Neuronal stem cell (in vitro differentiated cells): ENCODE measurements around the gene NUDT3.

Experiments used
- DNase-seq: peaks from one replicate; pipeline ENCODE4 v3.0.0-alpha.2; 2013; ENCODE audit warnings: low spot score
- H2AFZ ChIP-seq: one replicate; pipeline ENCODE4 v1.6.1; 2013; ENCODE audit warnings: mild to moderate bottlenecking, low read length, inconsistent platforms
- H2AK5ac ChIP-seq: 2 replicates; pipeline ENCODE4 v1.6.1; 2013; ENCODE audit warnings: low read depth, mild to moderate bottlenecking, inconsistent platforms, low read length, moderate library complexity, mixed read lengths
- H2BK120ac ChIP-seq: 2 replicates; pipeline ENCODE4 v1.6.1; 2013; ENCODE audit warnings: low read depth, mild to moderate bottlenecking, inconsistent platforms, low read length, moderate library complexity, mixed read lengths
- H2BK12ac ChIP-seq: one replicate; pipeline ENCODE4 v1.6.1; 2013; ENCODE audit warnings: low read length, inconsistent platforms
- H2BK15ac ChIP-seq: 2 replicates; pipeline ENCODE4 v1.6.1; 2013; ENCODE audit warnings: mild to moderate bottlenecking, low read length, inconsistent platforms, mixed read lengths
- H2BK5ac ChIP-seq: one replicate; pipeline ENCODE4 v1.6.1; 2013; ENCODE audit warnings: inconsistent platforms, mild to moderate bottlenecking, low read length, moderate library complexity
- H3K14ac ChIP-seq: one replicate; pipeline ENCODE4 v1.6.1; 2013; ENCODE audit warnings: low read length, inconsistent platforms
- H3K18ac ChIP-seq: 2 replicates; pipeline ENCODE4 v1.6.1; 2013; ENCODE audit warnings: low read length, inconsistent platforms
- H3K23ac ChIP-seq: 2 replicates; pipeline ENCODE4 v1.6.1; 2013; ENCODE audit warnings: low read depth, mild to moderate bottlenecking, mixed read lengths, low read length, inconsistent platforms; ENCODE audit not compliant: poor library complexity
- H3K27ac ChIP-seq: replicated peaks from 3 replicates; pipeline ENCODE4 v1.5.1; 2013; ENCODE audit warnings: low read length, inconsistent platforms
- H3K27me3 ChIP-seq, 3 experiments: 2 replicates each; pipeline ENCODE4 v1.6.1; 2013; ENCODE audit warnings: low read length in 3 of 3, mild to moderate bottlenecking in 2 of 3, inconsistent platforms in 1 of 3, low read depth in 1 of 3, mixed read lengths in 1 of 3, moderate library complexity in 1 of 3; ENCODE audit not compliant: control insufficient read depth in 3 of 3, insufficient read depth in 3 of 3
- H3K36me3 ChIP-seq, 2 donors: replicated peaks in 1 of 2; 2 replicates each; pipeline ENCODE4 v1.6.1; 2013; ENCODE audit warnings: low read length in 2 of 2; ENCODE audit not compliant: control insufficient read depth in 2 of 2, insufficient read depth in 2 of 2
- H3K4ac ChIP-seq: 2 replicates; pipeline ENCODE4 v1.6.1; 2013; ENCODE audit warnings: inconsistent platforms, mild to moderate bottlenecking, low read length, moderate library complexity
- H3K4me1 ChIP-seq, 2 donors: 1 replicate in 1 of 2; 2 replicates in 1 of 2; pipeline ENCODE4 v1.6.1; 2013; ENCODE audit warnings: low read length in 2 of 2, low read depth in 1 of 2; ENCODE audit not compliant: control insufficient read depth in 2 of 2, insufficient read depth in 1 of 2
- H3K4me2 ChIP-seq: one replicate; pipeline ENCODE4 v1.6.1; 2013; ENCODE audit warnings: mild to moderate bottlenecking, low read length, inconsistent platforms; ENCODE audit not compliant: insufficient read depth, poor library complexity, severe bottlenecking
- H3K4me3 ChIP-seq, 2 donors: 2 replicates each; pipeline ENCODE4 v1.5.1; 2013; ENCODE audit warnings: low read length in 2 of 2, mild to moderate bottlenecking in 2 of 2, inconsistent platforms in 1 of 2, moderate library complexity in 1 of 2
- H3K79me1 ChIP-seq: one replicate; pipeline ENCODE4 v1.6.1; 2013; ENCODE audit warnings: low read depth, mild to moderate bottlenecking, inconsistent platforms, low read length, moderate library complexity
- H3K9ac ChIP-seq: one replicate; pipeline ENCODE4 v1.6.1; 2013; ENCODE audit warnings: mild to moderate bottlenecking, low read depth, low read length, inconsistent platforms; ENCODE audit not compliant: poor library complexity
- H3K9me3 ChIP-seq, 2 donors: replicated peaks in 1 of 2; 2 replicates each; pipeline versions ENCODE3 to v1.6.1; 2013; ENCODE audit warnings: low read length in 2 of 2, mild to moderate bottlenecking in 2 of 2, inconsistent platforms in 1 of 2, low read depth in 1 of 2, mixed read lengths in 1 of 2, moderate library complexity in 1 of 2; ENCODE audit not compliant: control insufficient read depth in 2 of 2, insufficient read depth in 1 of 2
- H4K8ac ChIP-seq: one replicate; pipeline ENCODE4 v1.6.1; 2013; ENCODE audit warnings: low read depth, mild to moderate bottlenecking, inconsistent platforms, low read length, moderate library complexity
- H4K91ac ChIP-seq: one replicate; pipeline ENCODE4 v1.6.1; 2013; ENCODE audit warnings: low read length, low read depth, mild to moderate bottlenecking, inconsistent platforms; ENCODE audit not compliant: poor library complexity
- WGBS, 2 donors: extraction: QIAGEN DNeasy Blood & Tissue Kit; methylation state at CpG; one replicate each; pipeline ENCODE4 v1.1.7; 2013; ENCODE audit warnings: missing lambda C conversion rate in 2 of 2, mixed read lengths in 1 of 2; ENCODE audit not compliant: insufficient read length in 2 of 2, insufficient replicate concordance in 1 of 2; ENCODE audit errors: extremely low coverage in 2 of 2; 5-methylcytosine and 5-hydroxymethylcytosine counted together

Gene NUDT3

DNA sequence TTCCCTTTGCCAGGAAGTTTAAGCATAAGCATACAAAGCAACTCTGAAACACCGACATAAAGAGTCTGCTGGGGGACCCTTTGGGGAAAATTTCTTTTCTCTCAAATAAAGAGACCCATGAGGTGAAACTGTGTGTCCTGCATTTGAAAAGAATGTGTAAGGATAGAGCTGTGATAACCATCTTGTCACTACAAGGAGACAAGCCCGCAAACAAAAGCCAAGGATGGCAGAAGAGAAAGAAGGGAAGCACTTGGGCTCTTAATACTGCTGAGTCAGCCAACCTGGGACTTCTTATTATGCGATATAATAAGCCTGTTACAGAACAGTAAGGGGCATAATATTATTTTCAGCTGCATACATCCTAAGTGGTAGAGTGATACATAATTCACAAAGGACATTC is 52.5 kb downstream of the NUDT3 start:
- Histone ChIP-seq H3K4me1 (peaks cover 0 to 5% of the 10 kb centered on the region in 2 donors), H4K8ac (no peak overlapping the region), H3K4me2 (no peak overlapping the region), H3K79me1 (no peaks in the 10 kb centered on the region), H3K9ac (no peak overlapping the region), H2AFZ (no peak overlapping the region), H3K4me3 (no peak overlapping the region), H2BK12ac (no peak overlapping the region), H3K18ac (no peak overlapping the region), H3K4ac (no peak overlapping the region), H3K14ac (no peak overlapping the region), H2BK120ac (no peak overlapping the region), H2BK5ac (no peak overlapping the region), H3K23ac (no peak overlapping the region), H3K9me3 (no peaks in the 10 kb centered on the region), H4K91ac (no peak overlapping the region), H2BK15ac (no peak overlapping the region), H2AK5ac (no peak overlapping the region), H3K27ac (no peak overlapping the region), H3K27me3 (no peaks in the 10 kb centered on the region), H3K36me3 (peaks cover 0 to 34% of the 10 kb centered on the region in 2 donors)
- DNase-seq: no peak
- no CpG with 5 or more reads among the region's 3 CpGs for WGBS, 2 donors

- H3K4me3 ChIP-seq: no peak overlapping the region
- H3K9ac ChIP-seq: no peak overlapping the region
- no peak overlapping the region for H3K27ac ChIP-seq
- H3K4me2 ChIP-seq: no peak overlapping the region
- no peak overlapping the region for H2AK5ac ChIP-seq
- no peak overlapping the region for H3K4ac ChIP-seq
- peaks cover 0 to 37% of the 10 kb centered on the region in 2 donors for H3K36me3 ChIP-seq
- no peaks in the 10 kb centered on the region for H3K9me3 ChIP-seq
- no peak overlapping the region for H2BK5ac ChIP-seq
- peaks cover 0 to 5% of the 10 kb centered on the region in 2 donors for H3K4me1 ChIP-seq
- no peak overlapping the region for H3K18ac ChIP-seq
- no peak overlapping the region for H2BK120ac ChIP-seq
- H4K8ac ChIP-seq: no peak overlapping the region
- H2BK12ac ChIP-seq: no peak overlapping the region
- no peak overlapping the region for H4K91ac ChIP-seq
- no peak overlapping the region for H2AFZ ChIP-seq
- H3K27me3 ChIP-seq: no peaks in the 10 kb centered on the region
- H3K23ac ChIP-seq: no peak overlapping the region
- no peaks in the 10 kb centered on the region for H3K79me1 ChIP-seq
- no peak overlapping the region for H2BK15ac ChIP-seq
- WGBS, 2 donors: no CpG with 5 or more reads among the region's 1 CpG
- no peak for DNase-seq
- H3K14ac ChIP-seq: no peak overlapping the region
Observed at GRCh38 chr6:34339432-34339831, 53.0 kb downstream of the NUDT3 start.

- H3K23ac ChIP-seq: no peak overlapping the region
- H2AFZ ChIP-seq: no peak overlapping the region
- H4K8ac ChIP-seq: no peak overlapping the region
- no peak overlapping the region for H3K4me3 ChIP-seq
- peaks cover 0 to 5% of the 10 kb centered on the region in 2 donors for H3K4me1 ChIP-seq
- no peak overlapping the region for H2BK12ac ChIP-seq
- peaks cover 0 to 40% of the 10 kb centered on the region in 2 donors for H3K36me3 ChIP-seq
- no peak overlapping the region for H3K14ac ChIP-seq
- DNase-seq: no peak
- no peak overlapping the region for H3K27ac ChIP-seq
- no peak overlapping the region for H3K18ac ChIP-seq
- no peak overlapping the region for H3K4ac ChIP-seq
- H2BK120ac ChIP-seq: no peak overlapping the region
- H4K91ac ChIP-seq: no peak overlapping the region
- H3K79me1 ChIP-seq: no peaks in the 10 kb centered on the region
- H2AK5ac ChIP-seq: no peak overlapping the region
- no peak overlapping the region for H3K9ac ChIP-seq
- no CpG with 5 or more reads among the region's 1 CpG for WGBS, 2 donors
- no peaks in the 10 kb centered on the region for H3K9me3 ChIP-seq
- no peak overlapping the region for H3K4me2 ChIP-seq
- H2BK15ac ChIP-seq: no peak overlapping the region
- no peak overlapping the region for H2BK5ac ChIP-seq
- H3K27me3 ChIP-seq: no peaks in the 10 kb centered on the region
Observed at GRCh38 chr6:34338811-34339210, 53.7 kb downstream of the NUDT3 start.

- Histone ChIP-seq H3K18ac (no peak overlapping the region), H2BK12ac (no peak overlapping the region), H2AFZ (no peak overlapping the region), H4K91ac (no peak overlapping the region), H3K23ac (no peak overlapping the region), H3K4me3 (no peak overlapping the region), H4K8ac (no peak overlapping the region), H3K36me3 (peaks cover 0 to 44% of the 10 kb centered on the region in 2 donors), H3K9me3 (no peaks in the 10 kb centered on the region), H2BK5ac (no peak overlapping the region), H3K9ac (no peak overlapping the region), H3K27me3 (no peaks in the 10 kb centered on the region), H3K4me1 (peaks cover 0 to 5% of the 10 kb centered on the region in 2 donors), H3K14ac (no peak overlapping the region), H2BK120ac (no peak overlapping the region), H3K4me2 (no peak overlapping the region), H3K27ac (no peak overlapping the region), H3K79me1 (no peaks in the 10 kb centered on the region), H2AK5ac (no peak overlapping the region), H3K4ac (no peak overlapping the region), H2BK15ac (no peak overlapping the region)
- DNase-seq: no peak
- no CpG with 5 or more reads among the region's 3 CpGs for WGBS, 2 donors
Observed at GRCh38 chr6:34338377-34338776, 54.1 kb downstream of the NUDT3 start.
